Measurements from ENCODE around the gene PSMG2.

PSMG2 gene

DNA sequence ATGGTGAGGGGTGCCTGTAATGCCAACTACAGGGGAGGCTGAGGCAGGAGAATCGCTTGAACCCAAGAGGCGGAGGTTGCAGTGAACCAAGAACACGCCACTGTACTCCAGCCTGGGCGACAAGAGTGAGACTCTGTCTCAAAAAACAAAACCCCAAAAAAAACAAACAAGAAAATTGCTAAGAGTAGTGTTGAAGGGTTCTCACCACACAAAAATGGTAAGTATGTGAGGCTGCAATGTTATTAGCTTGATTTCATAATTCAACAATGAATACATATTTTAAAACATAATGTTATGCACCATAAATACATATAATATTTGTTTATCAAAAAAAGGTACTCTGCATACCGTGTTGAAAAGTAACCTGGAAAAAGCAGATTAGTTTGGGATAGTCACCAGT lies 45.8 kb downstream of the PSMG2 start:
- no peak overlapping the region for H3K23ac ChIP-seq (ENCODE audit: low read length)
- no peak overlapping the region for H2AK5ac ChIP-seq (ENCODE audit: low read length)
- H3K79me2 ChIP-seq (ENCODE audit: control insufficient read depth, insufficient read depth, low read length, poor library complexity) = no peaks in the 10 kb centered on the region
- no peak for DNase-seq
- H3K4ac ChIP-seq (ENCODE audit: low read depth, low read length) = no peak overlapping the region
- H3K27me3 ChIP-seq (ENCODE audit: insufficient read depth, low read length) = no peaks in the 10 kb centered on the region
- no peak overlapping the region for H3K9ac ChIP-seq (ENCODE audit: low read length)
- no CpG with 5 or more reads among the region's 5 CpGs for WGBS (ENCODE audit: extremely low coverage, insufficient coverage, insufficient read length)
- no peak overlapping the region for H3K14ac ChIP-seq (ENCODE audit: low read length)
- H3K27ac ChIP-seq (ENCODE audit: low read depth, low read length) = no peak overlapping the region
- no peaks in the 10 kb centered on the region for H3K36me3 ChIP-seq (ENCODE audit: control insufficient read depth in 1 of 2, insufficient read depth in 2 of 2, low read length in 2 of 2)
- H3K4me1 ChIP-seq (ENCODE audit: control insufficient read depth in 1 of 2, insufficient read depth in 2 of 2, low read length in 2 of 2) = peaks cover 0 to 2% of the 10 kb centered on the region in 2 experiments
- H4K12ac ChIP-seq (ENCODE audit: low read depth, low read length) = no peak overlapping the region
- no peak overlapping the region for H3K4me3 ChIP-seq (ENCODE audit: low read depth, low read length)
- no peaks in the 10 kb centered on the region for H3K79me1 ChIP-seq (ENCODE audit: low read length)
- H2BK12ac ChIP-seq (ENCODE audit: low read length) = no peak overlapping the region
- peaks cover 4% of the 10 kb centered on the region for H3K9me3 ChIP-seq (ENCODE audit: insufficient read depth, low read depth, low read length)
- H4K91ac ChIP-seq (ENCODE audit: low read depth, low read length) = no peak overlapping the region
- no peak overlapping the region for H3K4me2 ChIP-seq (ENCODE audit: low read length)
- H2BK120ac ChIP-seq (ENCODE audit: insufficient read depth, low read length, poor library complexity) = no peak overlapping the region
- H3K18ac ChIP-seq (ENCODE audit: low read length) = no peak overlapping the region
- H2BK5ac ChIP-seq (ENCODE audit: low read depth, low read length, poor library complexity) = no peak overlapping the region
- no peak overlapping the region for H2AFZ ChIP-seq (ENCODE audit: insufficient read depth, low read length, poor library complexity)
- no peak overlapping the region for H4K8ac ChIP-seq (ENCODE audit: low read depth, low read length)

DNA sequence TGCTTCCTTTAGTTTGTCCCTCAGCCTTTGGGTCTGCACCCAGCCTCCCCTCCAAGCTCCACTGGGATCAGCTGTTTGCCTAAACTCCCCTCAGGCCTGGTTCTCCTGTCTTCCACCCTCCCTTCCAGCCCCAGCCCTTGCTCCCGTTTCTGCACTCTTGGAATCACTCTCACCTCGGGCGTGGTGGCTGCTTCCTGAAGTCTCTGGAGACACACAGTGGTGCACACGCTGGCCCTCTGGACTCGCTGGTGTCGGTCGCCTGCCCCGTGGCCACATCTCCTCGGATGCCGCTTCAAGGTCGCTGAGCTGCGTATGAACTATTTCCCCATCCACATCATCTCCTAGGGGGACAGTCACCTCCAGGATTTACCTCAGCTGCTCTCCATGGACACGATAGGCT lies 46.3 kb downstream of the PSMG2 start:
- Histone ChIP-seq H2BK120ac (ENCODE audit: insufficient read depth, low read length, poor library complexity) (no peak overlapping the region), H3K9ac (ENCODE audit: low read length) (no peak overlapping the region), H2BK5ac (ENCODE audit: low read depth, low read length, poor library complexity) (no peak overlapping the region), H3K4me2 (ENCODE audit: low read length) (no peak overlapping the region), H3K4me3 (ENCODE audit: low read depth, low read length) (peak overlapping the region; percentile 50), H2AK5ac (ENCODE audit: low read length) (no peak overlapping the region), H4K8ac (ENCODE audit: low read depth, low read length) (no peak overlapping the region), H4K91ac (ENCODE audit: low read depth, low read length) (no peak overlapping the region), H3K9me3 (ENCODE audit: insufficient read depth, low read depth, low read length) (peaks cover 4% of the 10 kb centered on the region), H3K27ac (ENCODE audit: low read depth, low read length) (no peak overlapping the region), H3K36me3 (ENCODE audit: control insufficient read depth in 1 of 2, insufficient read depth in 2 of 2, low read length in 2 of 2) (no peaks in the 10 kb centered on the region), H3K4ac (ENCODE audit: low read depth, low read length) (no peak overlapping the region), H2AFZ (ENCODE audit: insufficient read depth, low read length, poor library complexity) (no peak overlapping the region), H3K79me1 (ENCODE audit: low read length) (no peaks in the 10 kb centered on the region), H2BK12ac (ENCODE audit: low read length) (no peak overlapping the region), H3K18ac (ENCODE audit: low read length) (no peak overlapping the region), H3K4me1 (ENCODE audit: control insufficient read depth in 1 of 2, insufficient read depth in 2 of 2, low read length in 2 of 2) (peaks cover 0 to 2% of the 10 kb centered on the region in 2 experiments), H3K79me2 (ENCODE audit: control insufficient read depth, insufficient read depth, low read length, poor library complexity) (no peaks in the 10 kb centered on the region), H4K12ac (ENCODE audit: low read depth, low read length) (no peak overlapping the region), H3K23ac (ENCODE audit: low read length) (no peak overlapping the region), H3K14ac (ENCODE audit: low read length) (no peak overlapping the region), H3K27me3 (ENCODE audit: insufficient read depth, low read length) (no peaks in the 10 kb centered on the region)
- WGBS (ENCODE audit: extremely low coverage, insufficient coverage, insufficient read length) = no CpG with 5 or more reads among the region's 13 CpGs
- DNase-seq = no peak

DNA sequence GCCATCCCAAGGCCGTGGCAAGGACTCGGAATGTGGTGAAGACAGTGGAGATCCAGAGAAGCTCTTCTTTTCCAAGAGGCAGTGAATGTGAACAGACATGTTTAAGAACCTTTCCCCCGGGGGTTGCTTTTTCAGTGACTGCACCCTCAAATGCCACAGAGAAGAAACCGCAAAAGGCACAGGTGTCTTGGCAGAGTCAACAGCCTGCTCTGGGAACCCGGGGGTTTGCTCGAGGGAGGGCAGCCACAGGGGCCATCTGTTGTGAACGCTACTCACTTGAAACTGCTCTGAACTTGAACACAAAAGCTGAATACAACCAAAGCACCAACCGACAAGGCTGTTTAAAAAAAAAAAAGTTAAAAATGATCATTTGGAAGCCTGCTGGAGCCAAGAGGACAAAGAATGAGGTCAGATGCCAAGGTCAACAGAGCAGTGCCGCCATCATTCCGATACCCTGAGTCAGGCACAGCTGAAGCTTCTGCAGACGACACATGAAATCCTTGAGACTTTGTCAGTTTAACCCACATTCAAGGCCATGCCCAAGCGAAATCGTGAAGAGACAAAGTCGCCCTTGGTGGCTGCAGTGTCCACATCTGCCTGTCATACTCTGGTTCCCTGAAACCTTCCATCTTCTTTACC lies 47.4 kb downstream of the PSMG2 start:
- Histone ChIP-seq H2BK120ac (ENCODE audit: insufficient read depth, low read length, poor library complexity) (no peak overlapping the region), H3K79me1 (ENCODE audit: low read length) (no peaks in the 10 kb centered on the region), H3K18ac (ENCODE audit: low read length) (no peak overlapping the region), H3K4me2 (ENCODE audit: low read length) (no peak overlapping the region), H3K27ac (ENCODE audit: low read depth, low read length) (no peak overlapping the region), H2BK5ac (ENCODE audit: low read depth, low read length, poor library complexity) (no peak overlapping the region), H4K8ac (ENCODE audit: low read depth, low read length) (no peak overlapping the region), H3K14ac (ENCODE audit: low read length) (no peak overlapping the region), H3K9ac (ENCODE audit: low read length) (no peak overlapping the region), H2AFZ (ENCODE audit: insufficient read depth, low read length, poor library complexity) (no peak overlapping the region), H3K36me3 (ENCODE audit: control insufficient read depth in 1 of 2, insufficient read depth in 2 of 2, low read length in 2 of 2) (no peaks in the 10 kb centered on the region), H3K4ac (ENCODE audit: low read depth, low read length) (no peak overlapping the region), H3K79me2 (ENCODE audit: control insufficient read depth, insufficient read depth, low read length, poor library complexity) (no peaks in the 10 kb centered on the region), H4K91ac (ENCODE audit: low read depth, low read length) (no peak overlapping the region), H3K4me3 (ENCODE audit: low read depth, low read length) (no peak overlapping the region), H3K4me1 (ENCODE audit: control insufficient read depth in 1 of 2, insufficient read depth in 2 of 2, low read length in 2 of 2) (peaks cover 0 to 2% of the 10 kb centered on the region in 2 experiments), H3K9me3 (ENCODE audit: insufficient read depth, low read depth, low read length) (peaks cover 4% of the 10 kb centered on the region), H4K12ac (ENCODE audit: low read depth, low read length) (no peak overlapping the region), H2AK5ac (ENCODE audit: low read length) (no peak overlapping the region), H2BK12ac (ENCODE audit: low read length) (no peak overlapping the region), H3K27me3 (ENCODE audit: insufficient read depth, low read length) (no peaks in the 10 kb centered on the region), H3K23ac (ENCODE audit: low read length) (no peak overlapping the region)
- peak in 1 of 2 donors; percentile 63 for DNase-seq
- WGBS (ENCODE audit: extremely low coverage, insufficient coverage, insufficient read length) = no CpG with 5 or more reads among the region's 14 CpGs

DNA sequence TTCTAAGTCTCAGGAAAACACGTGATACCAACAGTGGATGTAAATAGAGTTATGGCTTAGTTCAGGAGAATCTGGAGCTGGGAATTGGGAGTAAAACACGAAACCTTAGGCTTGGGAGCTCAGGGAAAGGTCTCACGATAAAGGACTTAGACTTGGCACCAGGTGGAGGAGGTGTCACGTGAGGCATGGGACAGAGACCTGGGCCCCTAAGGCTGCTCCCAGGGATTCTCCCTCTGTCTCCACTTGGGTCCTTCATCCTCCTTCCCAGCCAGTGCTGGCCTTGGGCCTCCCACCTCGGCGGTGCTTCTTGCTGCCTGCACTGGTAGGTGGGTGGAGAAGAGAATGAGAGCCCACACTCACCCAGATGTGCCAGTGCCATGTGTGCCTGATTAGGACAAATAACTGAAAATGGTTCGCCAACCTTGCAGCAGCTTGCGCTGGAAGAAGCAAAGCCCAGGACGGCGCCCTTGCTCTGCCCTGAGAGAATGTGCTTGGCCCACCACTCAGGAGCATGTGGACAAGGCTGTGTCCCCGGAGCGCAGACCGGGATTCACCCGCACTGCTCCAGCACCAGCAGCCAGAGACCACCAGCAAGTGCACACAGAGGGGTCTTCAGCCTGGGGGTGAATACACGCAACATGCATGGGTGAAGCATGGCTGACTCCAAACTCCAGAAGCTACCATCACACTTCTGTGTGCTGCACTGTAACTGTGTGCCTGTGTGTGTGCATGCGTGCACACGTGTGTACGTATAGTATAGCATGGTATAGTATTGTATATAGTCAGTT lies 48.1 kb downstream of the PSMG2 start:
- H4K8ac ChIP-seq (ENCODE audit: low read depth, low read length) = no peak overlapping the region
- H3K9ac ChIP-seq (ENCODE audit: low read length) = no peak overlapping the region
- no peak overlapping the region for H3K4me2 ChIP-seq (ENCODE audit: low read length)
- no peak overlapping the region for H3K18ac ChIP-seq (ENCODE audit: low read length)
- no peak overlapping the region for H2AFZ ChIP-seq (ENCODE audit: insufficient read depth, low read length, poor library complexity)
- no peak overlapping the region for H2BK5ac ChIP-seq (ENCODE audit: low read depth, low read length, poor library complexity)
- no peaks in the 10 kb centered on the region for H3K27me3 ChIP-seq (ENCODE audit: insufficient read depth, low read length)
- H3K4ac ChIP-seq (ENCODE audit: low read depth, low read length) = no peak overlapping the region
- H2BK120ac ChIP-seq (ENCODE audit: insufficient read depth, low read length, poor library complexity) = no peak overlapping the region
- no peaks in the 10 kb centered on the region for H3K79me1 ChIP-seq (ENCODE audit: low read length)
- H3K23ac ChIP-seq (ENCODE audit: low read length) = no peak overlapping the region
- H3K9me3 ChIP-seq (ENCODE audit: insufficient read depth, low read depth, low read length) = peaks cover 4% of the 10 kb centered on the region
- H4K91ac ChIP-seq (ENCODE audit: low read depth, low read length) = no peak overlapping the region
- WGBS (ENCODE audit: extremely low coverage, insufficient coverage, insufficient read length) = no CpG with 5 or more reads among the region's 18 CpGs
- DNase-seq = no peak
- no peaks in the 10 kb centered on the region for H3K79me2 ChIP-seq (ENCODE audit: control insufficient read depth, insufficient read depth, low read length, poor library complexity)
- H3K36me3 ChIP-seq (ENCODE audit: control insufficient read depth in 1 of 2, insufficient read depth in 2 of 2, low read length in 2 of 2) = no peaks in the 10 kb centered on the region
- H3K4me3 ChIP-seq (ENCODE audit: low read depth, low read length) = no peak overlapping the region
- H4K12ac ChIP-seq (ENCODE audit: low read depth, low read length) = no peak overlapping the region
- H3K27ac ChIP-seq (ENCODE audit: low read depth, low read length) = no peak overlapping the region
- H2AK5ac ChIP-seq (ENCODE audit: low read length) = no peak overlapping the region
- H3K14ac ChIP-seq (ENCODE audit: low read length) = no peak overlapping the region
- H2BK12ac ChIP-seq (ENCODE audit: low read length) = no peak overlapping the region
- H3K4me1 ChIP-seq (ENCODE audit: control insufficient read depth in 1 of 2, insufficient read depth in 2 of 2, low read length in 2 of 2) = peaks cover 0 to 2% of the 10 kb centered on the region in 2 experiments

Measured in trophoblast cell (in vitro differentiated cells and primary cell).